GM10266 (cell line): ENCODE measurements around the gene TAAR8.
"Not testable (repeated sequence)": the region's sequence is repeated elsewhere in the genome, so short reads cannot be mapped to it uniquely, and the experiment has no call there.

Source experiments
- DNase-seq: peaks from one replicate; pipeline ENCODE4 v3.0.0; 2012; ENCODE audit errors: extremely low spot score
- CTCF ChIP-seq: IDR thresholded peaks from 2 replicates; pipeline ENCODE4 v1.5.1; 2012; ENCODE audit warnings: mild to moderate bottlenecking, low read depth; ENCODE audit not compliant: control insufficient read depth, insufficient read depth; ENCODE audit errors: missing control alignments

Gene TAAR8

GRCh38 chr6:132548746-132549463 lies 3.6 kb upstream of the TAAR8 start:
- TF ChIP-seq CTCF: no peak
- DNase-seq: no peak

GRCh38 chr6:132551214-132551613 lies 1.3 kb upstream of the TAAR8 start:
- no peak for TF ChIP-seq CTCF
- no peak for DNase-seq

- not testable (repeated sequence) for DNase-seq
Observed at GRCh38 chr6:132560087-132560486, 7.6 kb downstream of the TAAR8 start.

- no peak for TF ChIP-seq CTCF
- no peak for DNase-seq
Observed at GRCh38 chr6:132566404-132566803, 13.9 kb downstream of the TAAR8 start.

- no peak for DNase-seq
- no peak for TF ChIP-seq CTCF
Observed at GRCh38 chr6:132567566-132567965, 15.1 kb downstream of the TAAR8 start.

GRCh38 chr6:132568611-132569010 lies 16.1 kb downstream of the TAAR8 start:
- no peak for TF ChIP-seq CTCF
- no peak for DNase-seq

GRCh38 chr6:132569170-132569569 lies 16.7 kb downstream of the TAAR8 start:
- TF ChIP-seq CTCF: no peak
- DNase-seq: no peak
